Stimulated activated CD8-positive, alpha-beta memory T cell treated with anti-CD3 and anti-CD28 coated beads, Interleukin-4, amount 100 ng/mL, for 4 hours (primary cell): ENCODE results near the gene ORC3.
"Not testable (repeated sequence)": the region's sequence is repeated elsewhere in the genome, so short reads cannot be mapped to it uniquely, and the experiment has no call there.

Source experiments
- DNase-seq, 2 donors: peaks; one replicate each; pipeline ENCODE4 v3.0.0-alpha.2; 2020; ENCODE audit warnings: low read depth in 2 of 2, low spot score in 1 of 2

ORC3 gene

GRCh38 chr6:87590990-87591389, 1.1 kb downstream of the ORC3 start:
- DNase-seq = no peak

- no peak for DNase-seq
Observed at GRCh38 chr6:87600576-87600975, 10.6 kb downstream of the ORC3 start.

- no peak for DNase-seq
Observed at GRCh38 chr6:87606199-87606598, 16.3 kb downstream of the ORC3 start.

- DNase-seq = no peak
Observed at GRCh38 chr6:87608802-87609201, 18.9 kb downstream of the ORC3 start.

GRCh38 chr6:87613018-87613417, 23.1 kb downstream of the ORC3 start:
- DNase-seq = not testable (repeated sequence)

GRCh38 chr6:87617405-87617804, 27.5 kb downstream of the ORC3 start:
- DNase-seq = no peak

GRCh38 chr6:87618531-87618930, 28.6 kb downstream of the ORC3 start:
- DNase-seq = no peak

GRCh38 chr6:87623248-87623647, 33.3 kb downstream of the ORC3 start:
- no peak for DNase-seq

- DNase-seq = no peak
Observed at GRCh38 chr6:87628424-87628823, 38.5 kb downstream of the ORC3 start.

GRCh38 chr6:87628881-87629280, 38.9 kb downstream of the ORC3 start:
- no peak for DNase-seq

GRCh38 chr6:87630746-87631145, 40.8 kb downstream of the ORC3 start:
- no peak for DNase-seq

GRCh38 chr6:87633851-87634250, 43.9 kb downstream of the ORC3 start:
- no peak for DNase-seq

GRCh38 chr6:87636315-87636714, 46.4 kb downstream of the ORC3 start:
- no peak for DNase-seq

GRCh38 chr6:87637106-87637505, 47.2 kb downstream of the ORC3 start:
- no peak for DNase-seq

- no peak for DNase-seq
Observed at GRCh38 chr6:87639373-87639772, 49.4 kb downstream of the ORC3 start.

- DNase-seq = no peak
Observed at GRCh38 chr6:87641065-87641692, 51.2 kb downstream of the ORC3 start.

- DNase-seq = no peak
Observed at GRCh38 chr6:87645080-87645479, 55.1 kb downstream of the ORC3 start.

- no peak for DNase-seq
Observed at GRCh38 chr6:87653074-87653962, 63.4 kb downstream of the ORC3 start.

GRCh38 chr6:87654122-87654521, 64.2 kb downstream of the ORC3 start:
- no peak for DNase-seq

GRCh38 chr6:87654875-87655454, 65.0 kb downstream of the ORC3 start:
- DNase-seq = no peak

GRCh38 chr6:87655824-87656223, 65.9 kb downstream of the ORC3 start:
- DNase-seq = no peak

GRCh38 chr6:87656857-87657256, 66.9 kb downstream of the ORC3 start:
- no peak for DNase-seq
